ENCODE measurements around the gene KIDINS220. TPM values are rescaled to one million over a fixed set of nuclear protein-coding genes. Genes with fewer than 3 reads are reported as not detected.

The KIDINS220 gene
- total RNA-seq, 1 donor from 2014 or later: 17.9 TPM

Other genes starting within 250 kb of the KIDINS220 start
- gene ID2, start 155.6 kb downstream of the KIDINS220 start, total RNA-seq: 121 TPM
- 0.91 TPM for gene MBOAT2, start 166.1 kb upstream of the KIDINS220 start, total RNA-seq

Measured in left lobe of liver (tissue), 1 donor.